GM19452 (cell line): ENCODE measurements around the gene HOXA7.

Experiments used
- ATAC-seq: cut with Tn5 transposase; IDR thresholded peaks from one replicate; pipeline ENCODE4 v1.9.1; 2021; ENCODE audit not compliant: unreplicated experiment

The HOXA7 gene

GRCh38 chr7:27193335-27194001 lies 37.0 kb upstream of the HOXA7 start:
- no peak for ATAC-seq

GRCh38 chr7:27192546-27193334 lies 36.3 kb upstream of the HOXA7 start:
- ATAC-seq, result no peak

- ATAC-seq, result no peak
Measured at GRCh38 chr7:27191833-27192545, 35.5 kb upstream of the HOXA7 start.

- ATAC-seq, result no peak
Measured at GRCh38 chr7:27191161-27191731, 34.8 kb upstream of the HOXA7 start.

GRCh38 chr7:27189997-27190748 lies 33.7 kb upstream of the HOXA7 start:
- no peak for ATAC-seq

GRCh38 chr7:27189295-27189996 lies 33.0 kb upstream of the HOXA7 start:
- no peak for ATAC-seq

- no peak for ATAC-seq
Measured at GRCh38 chr7:27188386-27189294, 32.2 kb upstream of the HOXA7 start.

GRCh38 chr7:27187475-27188385 lies 31.3 kb upstream of the HOXA7 start:
- no peak for ATAC-seq

GRCh38 chr7:27186668-27187474 lies 30.4 kb upstream of the HOXA7 start:
- ATAC-seq, result no peak

- ATAC-seq, result no peak
Measured at GRCh38 chr7:27185854-27186667, 29.6 kb upstream of the HOXA7 start.

GRCh38 chr7:27185013-27185853 lies 28.8 kb upstream of the HOXA7 start, which contains the start of gene HOXA11:
HOXA11 (minus strand) TSS chr7:27185232; CDS start chr7:27185144, 88 bp downstream.
- ATAC-seq, result no peak

- ATAC-seq, result no peak
Measured at GRCh38 chr7:27184337-27185012, 28.0 kb upstream of the HOXA7 start.

- no peak for ATAC-seq
Measured at GRCh38 chr7:27183682-27184336, 27.3 kb upstream of the HOXA7 start.
